BJ (cell line): ENCODE results near the gene COL16A1. TPM values are rescaled to one million over a fixed set of nuclear protein-coding genes. Genes with fewer than 3 reads are reported as not detected.

Experiments used
- CTCF ChIA-PET: fragments of 350-600 bp; formaldehyde crosslinking; extraction: SDS; loops from one replicate; lab custom pipeline; 2021; ENCODE audit warnings: antibody characterized with exemption, inconsistent platforms; lab: Yijun Ruan, JAX
- POLR2A ChIA-PET: fragments of 300-600 bp; sonication (Branson Sonifier 250); formaldehyde crosslinking; extraction: SDS; loops from one replicate; lab custom pipeline; 2021; ENCODE audit warnings: antibody characterized with exemption; lab: Charles Lee
- DNase-seq: peaks from one replicate; pipeline ENCODE4 v3.0.0-alpha.2; 2011; ENCODE audit warnings: low read depth
- H3K27me3 ChIP-seq: 2 replicates; pipeline ENCODE4 v1.6.0; 2011; ENCODE audit warnings: low read length; ENCODE audit not compliant: control insufficient read depth, insufficient read depth
- H3K36me3 ChIP-seq: 2 replicates; pipeline ENCODE4 v1.5.1; 2011; ENCODE audit warnings: low read length; ENCODE audit not compliant: control insufficient read depth, insufficient read depth
- H3K4me3 ChIP-seq: 2 replicates; pipeline ENCODE4 v1.5.1; 2011; ENCODE audit warnings: low read depth, mild to moderate bottlenecking, control low read depth, low read length
- polyA plus RNA-seq: library from polyadenylated mRNA; depleted of rRNA; stranded (reverse); fragments of >200 nt; gene quantifications from 2 replicates; pipeline ENCODE4 v1.2.3, GENCODE V29; 2011
- TF ChIP-seq, protein P1 (sequence below): IDR thresholded peaks from 2 replicates; pipeline ENCODE4 v1.5.1; 2011; ENCODE audit warnings: low read depth, mild to moderate bottlenecking, control low read depth, inconsistent platforms, low read length, moderate library complexity; ENCODE audit not compliant: insufficient read depth

Gene COL16A1
- polyA plus RNA-seq, 1 experiment: 123 TPM

DNA sequence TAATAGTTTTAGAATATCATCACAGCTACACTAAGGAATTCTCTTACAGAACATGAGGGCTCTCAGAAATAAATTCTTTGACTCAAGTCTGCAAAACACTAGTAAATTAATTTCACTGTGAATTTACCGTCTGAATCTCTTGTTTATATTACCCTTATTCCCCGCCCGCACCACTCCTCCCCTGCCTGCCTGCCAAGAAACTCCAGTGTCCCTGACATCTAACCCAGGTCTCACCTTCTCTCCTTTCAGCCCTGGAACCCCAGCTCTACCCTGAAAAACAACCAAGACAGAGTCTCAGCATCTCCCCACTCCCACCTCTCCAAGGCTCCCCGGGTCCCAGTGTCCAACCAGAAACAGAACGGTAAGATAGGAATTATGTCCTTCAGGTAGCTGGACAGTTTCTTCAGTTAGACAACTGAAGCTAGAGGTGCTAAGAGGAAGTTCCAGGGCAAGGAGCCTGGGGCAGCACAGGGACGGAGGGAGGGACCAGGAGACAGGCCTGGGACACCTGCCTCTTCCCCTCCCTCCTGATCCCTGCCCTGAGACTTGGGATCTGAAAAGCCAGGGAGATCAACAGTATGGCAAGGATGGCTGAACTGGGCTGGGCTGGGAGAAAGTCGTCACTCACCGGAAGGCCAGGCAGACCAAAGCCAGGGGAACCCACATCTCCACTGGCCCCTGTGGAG, 15.4 kb downstream of the COL16A1 start:
- POLR2A ChIA-PET: no interaction called here
- no peaks in the 10 kb centered on the region for H3K27me3 ChIP-seq
- H3K4me3 ChIP-seq: no peak overlapping the region
- TF ChIP-seq, protein P1, sequence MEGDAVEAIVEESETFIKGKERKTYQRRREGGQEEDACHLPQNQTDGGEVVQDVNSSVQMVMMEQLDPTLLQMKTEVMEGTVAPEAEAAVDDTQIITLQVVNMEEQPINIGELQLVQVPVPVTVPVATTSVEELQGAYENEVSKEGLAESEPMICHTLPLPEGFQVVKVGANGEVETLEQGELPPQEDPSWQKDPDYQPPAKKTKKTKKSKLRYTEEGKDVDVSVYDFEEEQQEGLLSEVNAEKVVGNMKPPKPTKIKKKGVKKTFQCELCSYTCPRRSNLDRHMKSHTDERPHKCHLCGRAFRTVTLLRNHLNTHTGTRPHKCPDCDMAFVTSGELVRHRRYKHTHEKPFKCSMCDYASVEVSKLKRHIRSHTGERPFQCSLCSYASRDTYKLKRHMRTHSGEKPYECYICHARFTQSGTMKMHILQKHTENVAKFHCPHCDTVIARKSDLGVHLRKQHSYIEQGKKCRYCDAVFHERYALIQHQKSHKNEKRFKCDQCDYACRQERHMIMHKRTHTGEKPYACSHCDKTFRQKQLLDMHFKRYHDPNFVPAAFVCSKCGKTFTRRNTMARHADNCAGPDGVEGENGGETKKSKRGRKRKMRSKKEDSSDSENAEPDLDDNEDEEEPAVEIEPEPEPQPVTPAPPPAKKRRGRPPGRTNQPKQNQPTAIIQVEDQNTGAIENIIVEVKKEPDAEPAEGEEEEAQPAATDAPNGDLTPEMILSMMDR: no peak
- CTCF ChIA-PET: interaction anchor here (0.8 to 4.2 kb wide), 7 partner anchors 13 to 101 kb away, joined by 3 to 21 read pairs (median 3); no protein-coding TSS in a partner anchor
- H3K36me3 ChIP-seq: peaks cover 51% of the 10 kb centered on the region
- DNase-seq: no peak

DNA sequence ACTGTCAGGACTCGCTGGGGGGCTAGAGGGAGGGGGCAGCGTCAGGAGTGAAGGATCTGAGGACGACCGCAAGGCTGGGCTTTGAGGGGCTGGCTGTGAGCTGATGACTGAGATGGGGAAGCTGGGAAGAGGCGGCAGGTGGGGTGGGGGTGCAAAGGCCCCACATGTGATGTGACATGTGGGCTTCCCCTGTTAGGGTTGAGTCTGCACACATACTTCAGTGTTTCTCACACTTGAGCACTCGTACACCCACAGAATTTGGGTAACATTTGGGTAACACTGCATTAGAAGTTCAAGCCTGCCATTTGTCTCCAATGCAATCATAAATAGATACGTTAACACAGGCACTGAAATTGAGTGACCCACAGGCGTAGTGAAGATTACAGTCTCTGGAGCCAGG, 16.2 kb downstream of the COL16A1 start:
- ChIA-PET CTCF (interaction anchor here (0.8 to 4.2 kb wide), 3 partner anchors 10 to 26 kb away, joined by 3 to 21 read pairs (median 4); no protein-coding TSS in a partner anchor), POLR2A (no interaction called here)
- no peaks in the 10 kb centered on the region for H3K27me3 ChIP-seq
- H3K4me3 ChIP-seq: no peak overlapping the region
- peaks cover 55% of the 10 kb centered on the region for H3K36me3 ChIP-seq
- no peak for DNase-seq
- TF ChIP-seq, protein P1: no peak

DNA sequence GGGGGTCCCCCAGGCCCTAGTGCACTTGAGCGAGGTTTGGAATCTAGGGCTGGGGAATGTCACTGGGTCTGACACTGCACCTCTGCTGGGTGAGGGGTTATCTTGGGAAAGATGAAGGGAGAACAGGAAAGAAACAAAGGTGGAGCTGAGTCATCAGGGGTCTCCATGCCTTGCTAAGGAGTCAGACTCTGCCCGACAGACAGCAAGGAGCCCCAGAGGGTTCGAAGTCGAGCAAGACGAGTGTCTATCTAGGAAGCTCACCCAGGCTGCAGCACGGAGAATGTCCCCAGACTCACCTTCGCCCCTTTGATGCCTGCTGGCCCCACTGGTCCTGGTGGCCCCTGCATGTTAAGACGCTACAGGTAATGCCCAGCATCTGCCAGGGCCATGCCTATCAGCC, 18.0 kb downstream of the COL16A1 start:
- CTCF ChIA-PET: interaction anchor here (1.1 to 2.7 kb wide), 6 partner anchors 9 to 77 kb away, joined by 3 to 8 read pairs (median 4); no protein-coding TSS in a partner anchor
- POLR2A ChIA-PET: no interaction called here
- no peak for DNase-seq
- TF ChIP-seq, protein P1: no peak
- H3K27me3 ChIP-seq: no peaks in the 10 kb centered on the region
- H3K36me3 ChIP-seq: peaks cover 55% of the 10 kb centered on the region
- H3K4me3 ChIP-seq: no peak overlapping the region

DNA sequence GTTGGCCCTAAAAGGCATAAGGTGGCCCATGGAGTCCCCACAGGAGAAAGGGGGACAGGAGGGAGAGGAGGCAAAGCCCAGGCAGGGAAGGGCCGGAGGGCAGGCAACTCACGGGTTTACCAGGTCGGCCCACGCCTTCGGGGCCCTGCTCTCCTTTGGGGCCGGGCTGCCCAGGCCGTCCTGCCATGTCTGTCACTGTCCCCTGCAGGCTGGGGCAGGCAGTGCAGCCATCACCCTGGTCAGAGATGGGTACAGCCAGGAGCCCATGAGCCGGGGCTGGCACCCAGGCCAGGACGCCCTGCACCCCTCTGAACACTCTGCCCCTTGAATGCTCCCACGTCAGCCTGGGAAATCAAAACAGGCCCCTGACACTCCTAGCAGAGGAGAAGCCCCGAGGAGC, 19.8 kb downstream of the COL16A1 start:
- CTCF ChIA-PET: interaction anchor here (1.0 to 1.5 kb wide), 2 partner anchors 9 to 21 kb away, joined by 3 read pairs; no protein-coding TSS in a partner anchor
- Histone ChIP-seq H3K27me3 (no peaks in the 10 kb centered on the region), H3K4me3 (no peak overlapping the region), H3K36me3 (peaks cover 62% of the 10 kb centered on the region)
- POLR2A ChIA-PET: no interaction called here
- TF ChIP-seq, protein P1: peak; percentile 45
- no peak for DNase-seq

DNA sequence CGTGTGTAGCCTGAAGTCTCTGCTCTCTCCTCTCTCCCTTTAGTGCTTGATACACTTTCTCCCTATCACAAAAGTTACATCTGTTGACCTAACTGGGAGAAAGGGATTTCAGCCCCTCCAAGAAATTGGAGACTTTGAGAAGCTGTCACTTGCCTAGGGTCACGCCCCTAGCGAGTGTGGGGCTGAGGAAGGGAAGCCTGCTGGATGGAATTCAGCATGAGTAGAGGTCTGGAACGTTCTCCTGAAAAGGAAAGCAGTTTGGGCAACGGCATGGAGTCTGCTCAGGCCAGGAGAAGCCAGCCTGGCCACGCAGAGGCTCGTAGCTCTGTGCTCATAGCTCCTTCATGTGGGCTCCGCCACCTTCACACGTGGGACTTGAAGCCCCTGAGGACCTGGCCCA, 22.4 kb downstream of the COL16A1 start:
- no peak for DNase-seq
- TF ChIP-seq, protein P1: no peak
- H3K27me3 ChIP-seq: no peaks in the 10 kb centered on the region
- ChIA-PET CTCF (no interaction called here), POLR2A (no interaction called here)
- peaks cover 57% of the 10 kb centered on the region for H3K36me3 ChIP-seq
- H3K4me3 ChIP-seq: no peak overlapping the region
